DND-41 (cell line): ENCODE data around the gene DSTN.

Experiments
- CTCF ChIP-seq: IDR thresholded peaks from 2 replicates; pipeline ENCODE4 v1.5.1; 2012; ENCODE audit warnings: borderline replicate concordance, low read length, moderate library complexity, mild to moderate bottlenecking; ENCODE audit not compliant: poor library complexity, severe bottlenecking; ENCODE audit errors: extremely low read depth
- EZH2 ChIP-seq: IDR thresholded peaks from 3 replicates; pipeline ENCODE4 v1.6.1; 2012; ENCODE audit warnings: borderline replicate concordance, low read depth, mild to moderate bottlenecking, moderate library complexity, low read length, inconsistent platforms; ENCODE audit not compliant: severe bottlenecking

- no peak for TF ChIP-seq CTCF
- TF ChIP-seq EZH2, result no peak
Measured at GRCh38 chr20:17616480-17617211, 46.8 kb downstream of the DSTN start.
